Measurements from ENCODE around the gene MAST1.
"Not testable (repeated sequence)": the region's sequence is repeated elsewhere in the genome, so short reads cannot be mapped to it uniquely, and the experiment has no call there.

GRCh38 chr19:12915860-12916259, 77.5 kb downstream of the MAST1 start:
- not testable (repeated sequence) for TF ChIP-seq POLR2AphosphoS5 (IDR thresholded peaks at IDR 0.05; ENCODE audit: low read depth); CTCF (IDR thresholded peaks at IDR 0.05; ENCODE audit: insufficient read depth, low read length); GABPA (IDR thresholded peaks at IDR 0.05; ENCODE audit: low read depth)
